ENCODE results near the gene NOC4L. TPM values are rescaled to one million over a fixed set of nuclear protein-coding genes. Genes with fewer than 3 reads are reported as not detected.

Gene NOC4L
- total RNA-seq, 1 donor from 2014 or later = 16.5 TPM

- Histone ChIP-seq H3K27me3 (ENCODE audit: insufficient read depth, low read length) (peaks cover 8% of the 10 kb centered on the region), H3K4me1 (ENCODE audit: insufficient read depth, low read length) (peaks cover 7% of the 10 kb centered on the region), H3K27ac (ENCODE audit: low read depth, low read length) (no peak overlapping the region), H3K4me2 (ENCODE audit: low read length) (peak overlapping the region; percentile 97), H2AFZ (ENCODE audit: low read depth, low read length) (peak overlapping the region; percentile 99), H3K36me3 (ENCODE audit: insufficient read depth, low read length) (no peaks in the 10 kb centered on the region), H3K4me3 (ENCODE audit: insufficient read depth, low read depth, low read length) (peak overlapping the region; percentile 59), H3K9ac (ENCODE audit: low read length) (peak overlapping the region; percentile 63), H3K9me3 (ENCODE audit: insufficient read depth, low read depth, low read length) (peaks cover 15% of the 10 kb centered on the region), H4K20me1 (ENCODE audit: insufficient read depth, low read length) (no peaks in the 10 kb centered on the region), H3K79me2 (ENCODE audit: insufficient read depth, low read length) (no peaks in the 10 kb centered on the region)
- DNase-seq (ENCODE audit: low read depth) (peak; percentile 73), FAIRE-seq (no peak)
- peak overlapping the region; percentile 31 for H3K27ac Mint-ChIP-seq (ENCODE audit: unreplicated experiment)
- H3K27me3 Mint-ChIP-seq (ENCODE audit: low read depth, unreplicated experiment) = peaks cover 51% of the 10 kb centered on the region
- TF ChIP-seq EZH2 (IDR thresholded peaks at IDR 0.05; ENCODE audit: insufficient read depth, low read length) = peak; percentile 31
- TF ChIP-seq CTCF (IDR thresholded peaks at IDR 0.05; ENCODE audit: insufficient read depth, low read depth, low read length) = no peak
- H3K4me3 Mint-ChIP-seq (ENCODE audit: unreplicated experiment) = peak overlapping the region; percentile 83
- peaks cover 14% of the 10 kb centered on the region for H3K9me3 Mint-ChIP-seq (ENCODE audit: unreplicated experiment)
- no peaks in the 10 kb centered on the region for H3K4me1 Mint-ChIP-seq (ENCODE audit: low read depth, unreplicated experiment)
- peaks cover 5% of the 10 kb centered on the region for H3K36me3 Mint-ChIP-seq (ENCODE audit: low read depth, unreplicated experiment)
Observed at GRCh38 chr12:132189378-132190011, 45.2 kb downstream of the NOC4L start.

GRCh38 chr12:132190012-132190755, 45.9 kb downstream of the NOC4L start:
- Histone ChIP-seq H3K27ac (ENCODE audit: low read depth, low read length) (no peak overlapping the region), H3K4me3 (ENCODE audit: insufficient read depth, low read depth, low read length) (peak overlapping the region; percentile 59), H3K79me2 (ENCODE audit: insufficient read depth, low read length) (no peaks in the 10 kb centered on the region), H4K20me1 (ENCODE audit: insufficient read depth, low read length) (no peaks in the 10 kb centered on the region), H2AFZ (ENCODE audit: low read depth, low read length) (peak overlapping the region; percentile 99), H3K9me3 (ENCODE audit: insufficient read depth, low read depth, low read length) (peaks cover 16% of the 10 kb centered on the region), H3K4me2 (ENCODE audit: low read length) (peak overlapping the region; percentile 97), H3K27me3 (ENCODE audit: insufficient read depth, low read length) (peaks cover 6% of the 10 kb centered on the region), H3K9ac (ENCODE audit: low read length) (peak overlapping the region; percentile 63), H3K4me1 (ENCODE audit: insufficient read depth, low read length) (peaks cover 7% of the 10 kb centered on the region), H3K36me3 (ENCODE audit: insufficient read depth, low read length) (no peaks in the 10 kb centered on the region)
- Mint-ChIP-seq H3K27me3 (ENCODE audit: low read depth, unreplicated experiment) (peaks cover 53% of the 10 kb centered on the region), H3K4me1 (ENCODE audit: low read depth, unreplicated experiment) (no peaks in the 10 kb centered on the region), H3K4me3 (ENCODE audit: unreplicated experiment) (peak overlapping the region; percentile 76), H3K27ac (ENCODE audit: unreplicated experiment) (no peak overlapping the region), H3K9me3 (ENCODE audit: unreplicated experiment) (peaks cover 13% of the 10 kb centered on the region), H3K36me3 (ENCODE audit: low read depth, unreplicated experiment) (peaks cover 5% of the 10 kb centered on the region)
- TF ChIP-seq CTCF (IDR thresholded peaks at IDR 0.05; ENCODE audit: insufficient read depth, low read depth, low read length) (no peak), EZH2 (IDR thresholded peaks at IDR 0.05; ENCODE audit: insufficient read depth, low read length) (no peak)
- FAIRE-seq (no peak), DNase-seq (ENCODE audit: low read depth) (no peak)
